ENCODE measurements around the gene LGALS14. TPM values are rescaled to one million over a fixed set of nuclear protein-coding genes. Genes with fewer than 3 reads are reported as not detected.
"Not testable (repeated sequence)": the region's sequence is repeated elsewhere in the genome, so short reads cannot be mapped to it uniquely, and the experiment has no call there.

Gene LGALS14
- polyA plus RNA-seq, 1 donor: not detected

- DNase-seq: no peak
Observed at GRCh38 chr19:39695759-39696158, 8.5 kb upstream of the LGALS14 start.

- DNase-seq: no peak
Observed at GRCh38 chr19:39696387-39696786, 7.9 kb upstream of the LGALS14 start.

GRCh38 chr19:39698535-39698934 is 5.7 kb upstream of the LGALS14 start:
- DNase-seq: no peak

- no peak for DNase-seq
Observed at GRCh38 chr19:39701291-39701690, 3.0 kb upstream of the LGALS14 start.

- no peak for DNase-seq
Observed at GRCh38 chr19:39705578-39706188, 1.4 kb downstream of the LGALS14 start.

GRCh38 chr19:39708594-39708993 is 4.3 kb downstream of the LGALS14 start:
- DNase-seq: no peak

- no peak for DNase-seq
Observed at GRCh38 chr19:39709026-39709872, 5.0 kb downstream of the LGALS14 start.

- no peak for DNase-seq
Observed at GRCh38 chr19:39710333-39710890, 6.1 kb downstream of the LGALS14 start.

GRCh38 chr19:39720144-39720543 is 15.9 kb downstream of the LGALS14 start:
- DNase-seq: not testable (repeated sequence)

GRCh38 chr19:39725995-39726394 is 21.7 kb downstream of the LGALS14 start:
- no peak for DNase-seq

GRCh38 chr19:39727070-39727800 is 23.0 kb downstream of the LGALS14 start:
- no peak for DNase-seq

GRCh38 chr19:39728040-39728439 is 23.8 kb downstream of the LGALS14 start:
- DNase-seq: no peak

- no peak for DNase-seq
Observed at GRCh38 chr19:39729594-39729993, 25.3 kb downstream of the LGALS14 start.

GRCh38 chr19:39731685-39732084 is 27.4 kb downstream of the LGALS14 start:
- no peak for DNase-seq

GRCh38 chr19:39733841-39734240 is 29.6 kb downstream of the LGALS14 start:
- DNase-seq: no peak

- DNase-seq: no peak
Observed at GRCh38 chr19:39735688-39736087, 31.4 kb downstream of the LGALS14 start.

GRCh38 chr19:39736088-39736487 is 31.8 kb downstream of the LGALS14 start:
- DNase-seq: no peak

- no peak for DNase-seq
Observed at GRCh38 chr19:39737351-39737750, 33.1 kb downstream of the LGALS14 start.

- DNase-seq: no peak
Observed at GRCh38 chr19:39737891-39738290, 33.6 kb downstream of the LGALS14 start, which contains the start of gene CLC. TSS of gene CLC (minus strand) at chr19:39738029. CDS start at chr19:39737952, 77 bp downstream.

- no peak for DNase-seq
Observed at GRCh38 chr19:39738814-39739213, 34.5 kb downstream of the LGALS14 start.

GRCh38 chr19:39740395-39740794 is 36.1 kb downstream of the LGALS14 start:
- no peak for DNase-seq

GRCh38 chr19:39745643-39746042 is 41.4 kb downstream of the LGALS14 start:
- DNase-seq: no peak
